Measurements from ENCODE around the gene WHAMM. TPM values are rescaled to one million over a fixed set of nuclear protein-coding genes. Genes with fewer than 3 reads are reported as not detected.
A peak's percentile ranks its signal among the peaks of the same experiment; 100 is the strongest.

The WHAMM gene
- polyA plus RNA-seq, 3 donors, result 11.5 to 14.3 (median 11.7) TPM

DNA sequence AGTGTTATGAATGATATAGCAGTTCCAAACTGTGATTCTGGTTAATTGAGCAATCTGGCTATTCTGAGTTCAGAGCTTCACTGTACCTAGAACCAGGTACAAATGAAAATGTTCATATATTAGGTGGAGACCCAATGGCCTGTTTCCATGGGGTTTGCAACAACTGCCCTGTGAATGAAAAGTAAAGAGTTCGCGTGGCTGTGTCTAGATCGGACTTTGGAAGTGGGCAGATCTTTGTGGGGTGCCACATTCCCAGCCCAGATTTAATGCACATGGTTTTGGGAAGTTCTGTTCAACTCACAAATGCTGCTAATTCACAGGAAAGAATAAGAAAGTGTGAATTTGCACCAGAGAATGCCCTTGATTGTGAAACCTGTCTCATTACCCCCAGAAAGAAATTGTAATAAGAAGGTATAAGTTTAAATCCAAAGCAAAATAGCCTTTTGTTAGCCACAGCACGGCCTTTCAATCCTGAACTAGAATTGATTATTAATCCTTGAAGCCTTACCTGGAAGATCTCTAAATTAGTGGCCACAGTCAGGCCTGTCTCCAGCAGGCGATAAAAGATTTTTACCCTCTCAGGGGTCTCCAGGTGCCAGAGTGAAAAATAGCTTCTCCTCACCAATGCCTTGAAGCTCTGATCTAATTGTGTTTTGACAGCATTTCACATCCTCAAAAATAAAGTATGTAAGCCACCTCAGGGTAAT is 22.6 kb downstream of the WHAMM start:
- no peak for DNase-seq (ENCODE audit: extremely low read depth in 1 of 11, low read depth in 9 of 11, low spot score in 4 of 11)

DNA sequence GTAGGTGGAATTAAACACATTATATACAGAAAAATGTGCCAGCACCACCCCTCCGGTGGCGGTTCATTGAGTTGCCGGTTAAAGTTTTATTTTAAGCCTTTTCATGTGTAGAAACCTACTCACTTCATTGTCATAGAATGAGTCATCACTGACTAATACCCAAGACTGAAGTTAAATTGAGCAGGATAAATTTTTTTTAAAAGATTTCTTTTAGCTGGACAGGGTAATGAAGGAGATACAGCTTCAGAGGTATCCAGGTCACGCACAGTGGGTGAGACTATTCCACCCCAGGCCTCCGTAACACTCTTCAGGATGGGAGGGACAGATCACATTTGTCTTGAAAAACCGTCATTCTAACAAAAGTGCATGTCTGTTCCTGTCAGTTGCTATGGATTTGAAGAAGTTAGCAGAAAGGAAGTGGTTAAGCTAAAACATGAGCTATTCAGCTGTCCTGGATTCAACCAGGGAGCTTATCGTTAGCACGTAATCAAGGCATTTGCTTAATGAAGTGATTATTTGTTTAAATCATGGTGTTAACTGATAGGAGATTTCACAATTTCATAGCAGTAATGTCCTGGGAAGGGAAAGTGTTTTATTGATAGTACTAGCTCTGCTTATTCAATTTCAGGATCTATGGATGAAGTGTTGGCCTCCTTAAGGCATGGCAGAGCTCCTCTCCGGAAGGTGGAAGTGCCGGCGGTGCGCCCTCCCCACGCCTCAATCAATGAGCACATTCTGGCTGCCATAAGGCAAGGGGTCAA is 23.4 kb downstream of the WHAMM start:
- no peak for DNase-seq (ENCODE audit: extremely low read depth in 1 of 11, low read depth in 9 of 11, low spot score in 4 of 11)

DNA sequence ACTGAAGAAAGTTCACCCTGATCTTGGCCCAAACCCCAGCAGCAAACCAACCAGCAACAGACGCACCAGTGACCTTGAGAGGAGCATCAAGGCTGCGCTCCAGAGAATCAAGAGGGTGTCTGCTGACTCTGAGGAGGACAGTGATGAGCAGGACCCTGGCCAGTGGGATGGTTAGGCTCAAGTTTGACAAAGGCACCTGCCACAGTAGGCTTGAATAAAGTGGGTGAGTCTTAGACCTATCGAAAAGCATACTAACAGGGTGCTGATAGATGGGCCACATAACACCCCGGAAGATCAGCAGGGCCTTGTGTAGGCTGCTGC is 23.9 kb downstream of the WHAMM start:
- DNase-seq (ENCODE audit: extremely low read depth in 1 of 11, low read depth in 9 of 11, low spot score in 4 of 11), result no peak

DNA sequence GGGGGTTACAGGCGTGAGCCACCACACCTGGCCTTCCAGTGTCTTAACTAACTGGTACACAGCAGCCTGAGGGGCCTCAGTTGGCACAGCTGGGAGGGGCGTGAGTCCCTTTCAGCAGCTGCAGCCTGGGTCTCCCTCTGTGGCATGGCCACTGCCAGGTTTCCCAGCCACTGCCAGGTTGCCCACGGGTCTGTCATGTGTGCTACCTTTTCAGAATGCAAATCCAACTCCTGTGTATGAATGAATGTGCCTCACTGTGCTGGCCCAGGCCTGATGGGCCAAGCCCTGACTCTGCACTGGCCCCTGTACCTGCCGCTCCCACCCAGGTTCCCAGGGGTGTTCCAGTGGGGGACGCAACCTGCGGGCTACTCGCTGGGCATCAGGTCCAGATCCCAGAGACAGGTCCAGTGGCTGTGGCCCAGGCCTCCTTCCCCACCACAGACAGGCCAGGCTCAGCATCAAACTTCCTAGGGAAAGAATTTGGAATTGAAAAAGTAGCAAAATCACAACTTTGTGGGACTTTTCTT is 26.0 kb downstream of the WHAMM start:
- DNase-seq (ENCODE audit: extremely low read depth in 1 of 11, low read depth in 9 of 11, low spot score in 4 of 11), result no peak

DNA sequence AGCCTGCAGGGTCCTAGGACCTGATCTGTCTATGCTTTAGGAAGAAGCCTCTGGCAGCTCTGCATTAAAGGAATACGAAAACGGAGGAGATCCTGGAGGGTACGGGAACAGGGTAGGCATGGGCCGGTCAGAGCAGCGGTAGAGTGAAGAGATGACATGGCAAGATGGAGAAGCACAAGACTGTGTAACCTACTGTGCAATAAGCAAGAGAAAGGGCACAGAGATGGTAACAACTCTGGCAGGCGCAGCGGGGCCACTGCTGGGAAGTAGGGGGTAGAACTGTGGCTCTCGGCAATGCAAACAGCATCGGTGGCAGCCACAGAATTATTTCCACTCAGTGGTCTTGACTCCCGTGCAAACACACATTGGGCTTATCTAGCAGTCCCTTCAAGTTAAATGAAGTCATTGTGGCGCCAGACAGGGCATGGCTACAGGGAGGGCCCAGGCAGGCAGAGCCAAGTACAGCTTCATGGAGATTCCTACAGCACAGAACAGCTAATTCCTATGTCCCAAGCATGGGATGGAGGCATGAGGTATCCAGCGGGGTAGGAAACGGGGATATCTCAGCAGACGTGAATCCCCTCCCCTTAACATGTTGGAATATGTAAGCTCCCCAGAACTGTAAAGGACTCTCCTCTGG is 28.8 kb downstream of the WHAMM start:
- no peak for DNase-seq (ENCODE audit: extremely low read depth in 1 of 11, low read depth in 9 of 11, low spot score in 4 of 11)

DNA sequence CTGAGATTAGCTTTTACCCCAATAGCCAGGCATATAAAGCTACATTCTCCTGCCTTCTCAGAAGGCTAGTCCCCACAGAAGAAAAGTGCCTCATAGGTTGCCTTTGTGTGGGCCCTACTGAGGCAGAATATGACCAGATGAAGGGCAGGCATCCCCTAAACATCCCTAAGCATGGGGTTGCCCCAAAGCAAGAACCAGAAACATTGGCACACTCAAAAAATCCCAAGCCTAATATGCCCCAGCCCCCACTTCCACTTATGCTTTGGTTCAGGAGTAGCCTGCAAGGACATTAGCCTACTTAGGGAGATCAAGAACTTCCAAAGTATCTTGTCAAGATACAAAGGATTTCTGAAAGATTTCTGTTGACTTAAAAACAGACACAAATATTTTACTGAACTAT is 29.7 kb downstream of the WHAMM start:
- no peak for DNase-seq (ENCODE audit: extremely low read depth in 1 of 11, low read depth in 9 of 11, low spot score in 4 of 11)

DNA sequence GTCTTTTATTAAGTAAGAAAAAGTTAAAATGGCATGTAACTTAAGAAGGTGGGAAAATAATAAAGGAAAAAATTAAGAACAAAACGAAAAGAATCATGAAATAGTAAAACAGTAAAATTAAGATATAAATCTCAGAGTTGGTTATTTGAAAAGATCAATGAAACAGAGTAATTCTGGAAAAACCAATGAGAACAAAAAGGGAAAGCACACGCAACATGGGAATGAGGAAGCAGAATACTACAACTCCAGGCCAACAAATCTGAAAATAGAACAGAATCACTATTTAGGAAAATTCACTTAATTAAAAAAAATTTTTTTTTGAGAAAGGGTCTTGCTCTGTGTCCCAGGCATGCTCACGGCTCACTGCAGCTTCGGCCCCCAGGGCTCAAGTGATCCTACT is 30.7 kb downstream of the WHAMM start:
- DNase-seq (ENCODE audit: extremely low read depth in 1 of 11, low read depth in 9 of 11, low spot score in 4 of 11), result no peak

DNA sequence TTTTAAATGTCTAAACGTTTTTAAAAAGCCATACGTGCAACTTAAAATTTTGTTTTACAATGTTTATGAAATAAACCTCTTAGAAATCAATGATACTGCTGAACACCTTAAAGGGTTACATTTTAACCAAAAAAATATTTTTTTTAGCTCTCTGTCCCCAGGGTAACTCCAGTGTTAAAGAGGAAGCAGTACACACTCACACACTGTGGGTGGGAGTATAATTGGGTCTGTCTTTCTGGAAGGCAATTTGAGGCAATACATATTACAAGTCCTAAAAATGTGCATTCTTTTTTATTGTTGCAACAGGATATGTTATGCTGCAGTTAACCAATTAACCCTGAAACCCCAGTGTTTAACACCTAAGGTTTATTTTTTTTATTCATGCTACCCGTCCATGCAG is 34.1 kb downstream of the WHAMM start:
- DNase-seq (ENCODE audit: extremely low read depth in 1 of 11, low read depth in 9 of 11, low spot score in 4 of 11), result no peak

DNA sequence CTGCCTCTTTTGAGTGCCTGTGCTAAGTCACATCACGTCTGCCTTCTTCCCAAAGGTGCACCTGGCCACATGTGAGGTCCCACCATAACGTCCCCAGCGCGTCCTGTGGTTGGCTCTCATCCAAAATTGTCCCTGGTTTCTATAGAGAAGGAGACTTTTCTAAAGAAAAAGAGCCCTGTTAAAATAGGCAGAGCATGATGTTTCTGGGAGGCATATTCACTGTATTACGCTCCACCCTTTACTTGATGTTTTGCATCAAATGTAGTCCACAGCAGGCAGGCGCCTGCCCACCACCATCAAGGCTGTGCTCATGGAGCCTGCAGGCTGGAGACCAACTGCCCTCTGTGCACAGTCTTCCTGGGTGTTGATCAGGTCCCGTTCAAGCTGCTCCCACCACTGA is 36.3 kb downstream of the WHAMM start:
- DNase-seq (ENCODE audit: extremely low read depth in 1 of 11, low read depth in 9 of 11, low spot score in 4 of 11), result no peak

DNA sequence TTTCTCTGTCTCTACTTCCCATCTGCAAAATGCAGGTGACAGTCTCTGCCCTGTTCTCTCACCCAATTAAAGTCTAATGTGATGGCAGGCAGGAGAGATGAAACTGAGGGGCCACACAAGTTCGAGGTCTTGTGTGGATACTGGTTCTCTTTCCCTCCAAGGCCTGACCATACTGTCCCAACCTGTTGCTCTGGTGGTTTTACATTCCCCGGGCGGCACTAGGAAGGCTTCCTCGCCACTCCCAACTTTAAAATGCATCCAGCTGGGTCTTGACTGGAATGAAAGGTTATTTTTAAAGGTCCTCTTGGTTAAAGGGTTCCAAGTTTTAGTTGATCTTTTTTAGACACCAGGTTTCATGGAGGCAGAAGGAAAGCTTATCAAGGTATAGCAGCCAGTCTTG is 37.2 kb downstream of the WHAMM start:
- no peak for DNase-seq (ENCODE audit: extremely low read depth in 1 of 11, low read depth in 9 of 11, low spot score in 4 of 11)

DNA sequence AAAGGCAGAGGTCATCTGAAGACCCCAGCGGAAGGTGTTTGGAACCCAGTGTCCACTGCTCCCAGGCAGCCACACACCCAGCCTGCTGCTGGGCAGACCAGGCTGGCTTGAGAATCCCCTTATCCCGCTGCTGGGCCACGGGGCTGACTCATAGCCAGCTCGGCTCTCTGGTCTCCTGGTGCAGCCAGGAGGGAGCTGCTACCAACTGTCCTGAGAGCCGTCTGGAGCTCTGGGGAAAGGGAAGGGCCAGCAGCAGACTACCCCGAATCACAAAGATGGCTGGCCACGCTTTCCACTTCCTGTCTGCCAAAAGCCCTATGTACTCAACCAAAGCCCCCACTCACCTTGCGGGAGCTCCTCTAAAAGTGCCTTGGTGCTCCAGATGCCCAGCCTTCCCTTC is 38.3 kb downstream of the WHAMM start:
- no peak for DNase-seq (ENCODE audit: extremely low read depth in 1 of 11, low read depth in 9 of 11, low spot score in 4 of 11)

DNA sequence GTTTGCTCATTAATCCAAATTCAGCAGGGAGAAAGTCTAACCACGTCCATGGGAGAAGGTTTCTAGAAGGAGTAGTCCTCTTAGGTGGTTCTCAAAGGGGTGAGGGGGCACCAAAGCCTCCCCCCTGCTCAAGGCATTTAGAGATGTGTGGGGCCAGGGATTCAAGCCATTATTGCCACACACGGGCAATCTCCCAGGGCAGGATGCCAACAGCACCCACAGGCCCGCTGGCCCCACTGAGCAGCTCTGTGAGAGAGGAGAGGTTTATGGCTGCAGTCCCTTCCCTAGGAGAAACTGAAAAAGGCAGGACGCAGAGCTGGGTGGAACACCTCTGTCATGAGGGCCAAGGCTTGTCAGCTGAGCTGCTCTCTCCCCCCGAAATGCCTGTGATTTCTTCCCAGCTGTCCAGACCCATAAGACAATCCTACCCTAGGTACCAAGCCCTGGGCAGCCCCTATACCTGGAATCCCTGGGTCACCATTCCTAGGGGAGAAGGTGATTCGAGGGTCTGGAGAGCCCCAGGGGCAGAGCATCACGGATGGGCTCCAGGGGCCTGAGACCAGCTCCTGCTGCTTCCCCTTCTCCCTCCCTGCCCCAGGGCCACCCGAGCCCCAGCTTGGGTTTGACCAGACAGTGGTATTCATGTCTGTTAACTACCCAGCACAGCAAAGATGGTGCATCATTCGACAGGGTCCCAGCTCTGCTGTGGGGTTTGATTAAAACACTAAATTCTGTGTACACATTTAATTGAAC is 39.0 kb downstream of the WHAMM start:
- no peak for DNase-seq (ENCODE audit: extremely low read depth in 1 of 11, low read depth in 9 of 11, low spot score in 4 of 11)

DNA sequence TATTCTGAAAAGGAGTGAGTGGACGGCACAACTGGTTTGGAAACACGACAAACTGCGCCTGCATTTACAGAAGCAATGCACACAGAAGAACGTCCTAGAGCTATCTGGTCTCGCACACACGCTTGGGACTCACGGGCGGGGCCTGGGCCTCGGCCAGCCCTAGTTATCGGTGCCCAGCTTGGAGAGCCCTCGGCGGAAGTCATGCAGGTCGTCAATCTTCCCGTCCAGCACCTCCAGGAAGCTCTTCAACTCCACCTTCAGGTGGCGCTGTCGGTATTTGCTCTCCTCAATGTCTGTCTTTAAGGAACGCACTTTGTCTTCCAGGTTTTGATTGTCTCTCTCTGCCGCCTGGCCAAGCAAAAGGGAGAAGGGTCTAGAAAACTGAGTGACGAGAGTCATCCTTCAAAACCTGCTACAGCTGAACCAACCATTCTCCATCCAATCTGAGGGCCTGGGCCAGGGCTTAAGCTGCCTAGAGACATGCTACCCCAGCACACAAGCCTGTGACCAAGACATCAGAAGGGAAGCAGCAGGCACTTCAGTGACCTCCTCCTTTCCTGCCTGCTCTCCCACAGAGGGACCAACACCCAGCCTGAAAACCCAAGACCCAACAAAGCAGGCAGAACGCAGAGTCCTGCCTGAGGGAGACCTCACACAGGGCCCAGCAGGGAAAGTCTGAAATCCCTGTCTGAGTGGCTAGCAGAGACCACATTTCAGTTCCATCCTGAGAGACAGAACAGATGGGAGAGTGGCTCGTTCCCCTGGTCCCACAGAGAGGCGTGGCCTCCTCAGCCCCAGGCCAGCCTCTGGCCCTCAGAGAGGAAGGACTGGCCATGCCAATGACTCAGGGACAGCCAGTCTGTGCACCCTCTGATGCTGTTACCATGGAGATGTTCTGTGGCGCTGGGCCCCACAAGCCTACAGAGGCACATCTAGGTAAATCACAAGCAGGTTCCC is 40.4 kb downstream of the WHAMM start:
- peak; percentile 54 to 87 (median 76) for DNase-seq (ENCODE audit: extremely low read depth in 1 of 11, low read depth in 9 of 11, low spot score in 4 of 11)

DNA sequence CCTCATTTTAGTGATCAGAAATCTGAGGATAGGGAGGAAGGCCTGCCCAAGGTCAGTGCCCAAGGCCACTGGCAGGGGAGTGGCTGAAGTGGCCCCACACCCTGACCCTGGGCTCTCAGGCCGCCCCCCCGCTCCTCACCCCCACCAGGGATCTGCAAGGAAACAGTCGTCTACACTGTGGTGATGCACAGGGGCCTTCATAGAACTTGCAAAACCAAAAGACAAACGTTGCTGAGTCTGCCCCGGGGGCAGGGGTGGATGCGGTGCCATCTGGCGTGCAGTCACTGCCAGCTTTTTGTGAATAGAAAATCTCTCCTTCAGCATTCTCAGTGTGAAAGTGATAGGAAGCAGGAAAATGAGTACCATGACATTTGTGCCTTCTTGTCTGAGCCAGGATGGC is 41.3 kb downstream of the WHAMM start:
- DNase-seq (ENCODE audit: extremely low read depth in 1 of 11, low read depth in 9 of 11, low spot score in 4 of 11), result no peak

DNA sequence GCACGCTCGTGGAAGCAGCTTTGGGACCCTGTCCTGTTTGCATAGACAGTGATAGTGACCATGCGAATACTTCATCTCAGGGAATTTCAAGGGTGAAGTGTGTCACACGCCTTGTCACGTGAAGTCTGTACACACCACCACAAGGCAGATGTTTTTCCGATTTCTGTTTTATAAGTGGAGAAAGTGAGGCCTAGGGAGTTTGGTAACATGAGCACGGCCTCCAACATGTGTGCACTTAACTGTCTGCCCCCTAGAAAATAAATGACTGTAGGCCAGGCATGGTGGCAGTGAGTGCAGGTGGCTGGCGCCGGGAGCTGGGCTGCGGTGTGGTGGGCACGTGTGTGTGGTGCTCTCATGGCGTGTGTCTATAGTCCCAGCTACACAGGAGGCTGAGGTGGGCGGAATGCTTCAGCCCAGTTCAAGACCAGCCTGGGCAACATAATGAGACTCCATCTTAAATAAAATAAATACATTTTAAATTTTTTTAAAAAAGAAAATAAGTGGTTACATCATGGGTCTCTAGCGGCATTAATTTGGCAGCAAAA is 42.0 kb downstream of the WHAMM start:
- peak in 2 of 11 donors; percentile 27 to 29 for DNase-seq (ENCODE audit: extremely low read depth in 1 of 11, low read depth in 9 of 11, low spot score in 4 of 11)

DNA sequence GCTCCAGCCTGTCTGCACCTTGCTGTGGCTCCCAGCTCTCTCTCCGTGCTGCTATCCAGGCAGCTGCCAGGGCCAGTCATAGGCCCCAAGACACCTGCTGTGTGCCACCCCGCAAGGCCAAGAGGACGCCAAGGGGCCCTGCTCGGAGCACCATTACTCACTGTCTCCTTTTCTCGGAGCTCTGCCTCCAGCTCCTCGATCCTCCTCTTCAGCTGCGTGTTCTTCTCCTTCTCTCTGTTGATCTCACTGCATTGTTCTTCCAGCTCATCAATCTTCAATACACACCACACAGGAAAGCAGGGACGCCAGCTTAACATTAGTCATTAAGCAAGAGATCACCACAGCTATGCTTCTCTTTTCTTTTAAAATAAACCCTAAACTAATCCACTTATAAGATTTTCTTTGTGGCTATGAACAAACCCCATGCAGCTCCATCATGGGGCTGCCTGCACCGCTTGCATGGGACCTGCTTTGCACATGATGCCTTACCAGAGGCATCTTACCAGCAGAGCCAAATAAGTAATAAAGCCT is 42.6 kb downstream of the WHAMM start:
- no peak for DNase-seq (ENCODE audit: extremely low read depth in 1 of 11, low read depth in 9 of 11, low spot score in 4 of 11)

DNA sequence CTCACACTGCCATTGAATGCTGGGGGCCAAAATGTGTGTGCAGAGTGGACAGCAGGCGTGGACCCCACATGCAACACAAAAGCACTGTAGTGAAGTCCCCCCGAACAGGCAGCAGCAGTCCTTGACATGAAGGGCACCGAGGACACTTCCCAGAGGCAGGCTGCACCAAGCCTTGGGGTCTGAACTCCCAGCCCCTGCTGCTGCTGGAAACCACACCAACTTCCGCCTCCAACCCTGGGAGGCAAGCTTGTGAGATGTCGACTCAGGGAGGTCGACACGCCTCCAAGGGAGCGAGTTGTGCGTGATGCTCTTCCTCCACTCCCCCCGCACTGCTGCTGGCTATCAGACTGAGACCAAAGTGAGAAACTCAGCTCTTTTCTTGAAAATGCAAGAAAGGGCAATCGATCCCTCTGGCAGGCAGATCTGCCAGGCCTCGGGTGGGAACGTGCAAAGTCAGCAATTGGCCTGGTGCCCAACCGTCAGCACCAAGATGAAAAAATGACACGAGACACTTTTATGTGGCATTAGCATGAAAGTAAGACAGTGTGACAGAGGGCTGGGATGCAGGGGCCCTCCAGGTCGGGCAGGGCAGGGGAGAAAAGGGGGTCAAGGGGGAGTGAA is 43.6 kb downstream of the WHAMM start:
- DNase-seq (ENCODE audit: extremely low read depth in 1 of 11, low read depth in 9 of 11, low spot score in 4 of 11), result no peak

DNA sequence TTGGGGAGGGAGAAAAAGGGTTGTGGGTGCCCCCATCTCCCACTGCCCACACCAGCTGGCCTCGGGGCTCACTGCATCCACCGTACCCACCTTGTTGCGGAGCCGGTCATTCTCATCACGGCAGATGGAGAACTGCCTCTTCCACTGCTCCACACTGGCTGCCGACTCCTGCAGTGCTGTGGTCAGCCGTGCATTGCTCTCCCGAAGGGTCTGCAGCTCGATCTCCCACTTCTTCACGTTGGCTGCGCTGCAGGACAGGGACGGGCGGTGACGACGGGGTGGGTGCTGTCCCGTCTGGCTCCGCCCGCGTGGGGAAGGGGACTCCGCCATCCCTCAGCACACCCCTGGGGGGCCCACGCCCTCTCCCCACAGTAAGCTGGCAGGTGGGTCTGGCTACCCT is 45.1 kb downstream of the WHAMM start:
- no peak for DNase-seq (ENCODE audit: extremely low read depth in 1 of 11, low read depth in 9 of 11, low spot score in 4 of 11)

Data from renal cortex interstitium (tissue), 11 donors.